ENCODE results near the gene ERBB2.
A peak's percentile ranks its signal among the peaks of the same experiment; 100 is the strongest.
"Not testable (repeated sequence)": the region's sequence is repeated elsewhere in the genome, so short reads cannot be mapped to it uniquely, and the experiment has no call there.

The ERBB2 gene

GRCh38 chr17:39678340-39679116, 21.3 kb upstream of the ERBB2 start:
- no peaks in the 10 kb centered on the region; the same call in 1 of the 2 replicates for H3K4me1 ChIP-seq (ENCODE audit: insufficient read depth, low read length)
- H3K9me3 ChIP-seq (ENCODE audit: control insufficient read depth, insufficient read depth, low read length), result no peaks in the 10 kb centered on the region
- no peak overlapping the region for H3K9ac ChIP-seq (ENCODE audit: low read depth, low read length)
- H3K36me3 ChIP-seq (ENCODE audit: insufficient read depth, low read length), result no peaks in the 10 kb centered on the region

DNA sequence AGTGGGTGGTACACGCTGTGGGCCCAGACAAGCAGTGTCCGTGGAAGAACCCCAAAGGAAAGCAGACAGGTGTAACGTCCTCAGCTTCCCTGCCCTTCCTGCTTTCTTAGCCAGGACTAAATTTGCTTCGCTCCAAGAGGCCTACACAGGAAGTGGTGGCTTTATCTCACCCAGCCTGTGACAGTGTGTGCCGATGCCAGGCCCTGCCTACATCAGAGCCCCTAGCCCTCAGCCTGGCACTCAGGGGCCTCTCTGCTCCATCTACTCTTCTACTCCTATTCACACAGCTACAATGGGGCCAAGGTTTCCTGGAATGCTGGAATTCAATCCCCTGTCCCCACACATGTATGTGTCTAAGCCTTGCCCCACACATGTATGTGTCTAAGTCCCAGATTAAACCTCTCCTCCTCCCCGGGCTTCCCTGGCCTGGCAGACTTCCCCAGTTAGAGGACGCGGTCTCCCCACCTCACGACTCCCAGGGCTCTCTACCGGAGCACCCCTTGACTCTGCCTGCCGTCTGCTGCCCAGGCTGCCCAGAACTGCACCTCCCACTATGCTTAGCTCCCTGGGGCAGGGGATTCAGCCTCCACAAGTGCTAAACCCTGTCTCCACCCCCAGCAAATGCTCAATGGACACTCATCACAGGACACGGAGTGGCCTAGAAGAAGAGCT, 20.2 kb upstream of the ERBB2 start:
- no peaks in the 10 kb centered on the region for H3K9me3 ChIP-seq (ENCODE audit: control insufficient read depth, insufficient read depth, low read length)
- H3K4me1 ChIP-seq (ENCODE audit: insufficient read depth, low read length), result no peaks in the 10 kb centered on the region; the same call in 1 of the 2 replicates
- no peaks in the 10 kb centered on the region for H3K36me3 ChIP-seq (ENCODE audit: insufficient read depth, low read length)
- no peak overlapping the region for H3K9ac ChIP-seq (ENCODE audit: low read depth, low read length)

GRCh38 chr17:39683295-39683939, 16.4 kb upstream of the ERBB2 start:
- no peaks in the 10 kb centered on the region for H3K36me3 ChIP-seq (ENCODE audit: insufficient read depth, low read length)
- no peaks in the 10 kb centered on the region for H3K9me3 ChIP-seq (ENCODE audit: control insufficient read depth, insufficient read depth, low read length)
- H3K9ac ChIP-seq (ENCODE audit: low read depth, low read length), result no peak overlapping the region
- H3K4me1 ChIP-seq (ENCODE audit: insufficient read depth, low read length), result no peaks in the 10 kb centered on the region

GRCh38 chr17:39684369-39685192, 15.3 kb upstream of the ERBB2 start:
- Histone ChIP-seq H3K4me1 (ENCODE audit: insufficient read depth, low read length) (0 out of 2 replicates have a peak, but pooled peaks cover 4% of the 10 kb centered on the region), H3K9ac (ENCODE audit: low read depth, low read length) (no peak overlapping the region), H3K36me3 (ENCODE audit: insufficient read depth, low read length) (no peaks in the 10 kb centered on the region), H3K9me3 (ENCODE audit: control insufficient read depth, insufficient read depth, low read length) (no peaks in the 10 kb centered on the region)

- H3K36me3 ChIP-seq (ENCODE audit: insufficient read depth, low read length), result no peaks in the 10 kb centered on the region
- peak overlapping the region; percentile 92 for H3K9ac ChIP-seq (ENCODE audit: low read depth, low read length)
- H3K9me3 ChIP-seq (ENCODE audit: control insufficient read depth, insufficient read depth, low read length), result no peaks in the 10 kb centered on the region
- 0 out of 2 replicates have a peak, but pooled peaks cover 4% of the 10 kb centered on the region for H3K4me1 ChIP-seq (ENCODE audit: insufficient read depth, low read length)
These were observed 12.7 kb upstream of the ERBB2 start for GRCh38 chr17:39687101-39687545.

DNA sequence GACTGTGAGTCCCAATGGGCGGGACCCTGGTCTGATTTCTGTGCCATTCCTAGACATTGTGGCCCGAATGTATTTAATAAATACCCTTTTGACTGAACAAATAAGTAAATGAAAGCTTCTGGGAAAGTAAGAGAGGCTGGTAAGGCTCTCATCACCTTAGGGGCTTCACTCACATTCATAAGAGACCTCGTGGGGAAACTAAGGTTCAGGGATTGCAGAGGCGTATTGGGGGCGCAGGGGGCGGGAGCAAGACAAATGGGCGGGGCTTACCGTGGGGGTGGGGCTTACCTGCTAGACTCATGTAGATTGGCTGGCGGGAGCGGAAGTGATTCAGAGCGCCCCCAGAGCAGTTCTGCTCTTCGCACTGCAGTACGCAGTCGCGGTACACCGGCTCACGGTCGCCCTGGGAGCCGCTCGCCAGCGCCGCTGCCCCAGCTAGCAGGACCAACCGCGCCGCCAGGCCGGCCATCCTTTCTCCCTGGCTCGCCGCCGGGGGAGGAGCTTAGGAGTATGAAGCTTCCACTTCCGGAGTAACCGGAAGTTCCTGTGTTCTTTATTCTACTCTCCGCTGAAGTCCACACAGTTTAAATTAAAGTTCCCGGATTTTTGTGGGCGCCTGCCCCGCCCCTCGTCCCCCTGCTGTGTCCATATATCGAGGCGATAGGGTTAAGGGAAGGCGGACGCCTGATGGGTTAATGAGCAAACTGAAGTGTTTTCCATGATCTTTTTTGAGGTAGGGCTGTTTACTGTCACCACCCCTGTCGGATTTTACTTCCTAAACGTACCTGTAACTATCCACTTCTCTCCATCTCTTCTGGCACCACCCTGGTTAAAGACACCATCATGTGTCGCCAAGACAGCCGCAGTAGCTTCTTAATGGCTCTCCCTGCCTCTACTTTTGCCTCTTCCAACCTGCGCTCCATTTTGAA, 12.1 kb upstream of the ERBB2 start, which contains the start of gene PGAP3:
Gene PGAP3, minus strand, starts transcription at position 512 of the 929 bp plus-strand sequence. Its CDS starts 43 bp downstream, at position 469.
- H3K9ac ChIP-seq (ENCODE audit: low read depth, low read length), result peak within 1 kb of the TSS; percentile 92
- H3K36me3 ChIP-seq (ENCODE audit: insufficient read depth, low read length), result no peaks in the 10 kb centered on the region
- 0 out of 2 replicates have a peak, but pooled peaks cover 4% of the 10 kb centered on the region for H3K4me1 ChIP-seq (ENCODE audit: insufficient read depth, low read length)
- H3K9me3 ChIP-seq (ENCODE audit: control insufficient read depth, insufficient read depth, low read length), result no peaks in the 10 kb centered on the region

DNA sequence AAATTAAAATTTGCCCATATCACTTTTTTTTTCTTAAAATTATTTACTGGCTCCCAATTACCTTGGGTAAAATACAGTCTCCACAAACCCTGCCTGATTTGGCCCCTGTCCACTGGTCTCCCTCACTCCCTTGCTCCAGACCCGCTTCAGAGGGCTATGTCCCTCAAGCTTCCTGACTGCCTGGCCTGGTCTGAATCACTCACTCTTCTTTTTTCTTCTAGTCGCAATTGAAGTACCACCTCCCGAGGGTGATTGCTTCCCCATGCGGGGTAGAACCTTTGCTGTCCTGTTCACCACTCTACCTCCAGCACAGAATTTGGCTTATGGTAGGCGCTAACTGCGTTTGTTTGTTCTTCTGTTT, 11.4 kb upstream of the ERBB2 start:
- Histone ChIP-seq H3K36me3 (ENCODE audit: insufficient read depth, low read length) (no peaks in the 10 kb centered on the region), H3K4me1 (ENCODE audit: insufficient read depth, low read length) (0 out of 2 replicates have a peak, but pooled peaks cover 4% of the 10 kb centered on the region), H3K9me3 (ENCODE audit: control insufficient read depth, insufficient read depth, low read length) (no peaks in the 10 kb centered on the region), H3K9ac (ENCODE audit: low read depth, low read length) (peak overlapping the region; percentile 92)

GRCh38 chr17:39688945-39689344, 10.9 kb upstream of the ERBB2 start:
- H3K36me3 ChIP-seq (ENCODE audit: insufficient read depth, low read length), result no peaks in the 10 kb centered on the region
- peak overlapping the region; percentile 92 for H3K9ac ChIP-seq (ENCODE audit: low read depth, low read length)
- 0 out of 2 replicates have a peak, but pooled peaks cover 4% of the 10 kb centered on the region for H3K4me1 ChIP-seq (ENCODE audit: insufficient read depth, low read length)
- no peaks in the 10 kb centered on the region for H3K9me3 ChIP-seq (ENCODE audit: control insufficient read depth, insufficient read depth, low read length)

DNA sequence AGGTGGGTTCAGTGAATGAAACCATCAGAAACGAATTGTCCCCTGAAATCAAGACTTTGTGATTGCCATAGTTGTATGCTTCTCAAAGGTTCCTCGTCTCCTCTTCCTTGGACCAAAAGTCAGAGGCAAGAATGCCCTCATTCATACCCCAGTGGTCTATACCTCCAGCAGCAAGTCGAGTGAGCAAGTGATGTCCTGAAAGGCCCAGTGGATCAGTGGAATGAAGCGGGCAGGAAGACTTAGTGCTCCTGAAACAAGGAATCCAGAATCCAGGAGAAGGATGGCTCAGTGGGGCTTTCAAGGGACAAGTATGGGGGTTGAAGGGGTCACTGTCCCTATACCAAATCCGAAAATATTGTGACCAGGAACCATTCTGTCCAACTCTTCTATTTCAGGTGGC, 5.3 kb upstream of the ERBB2 start:
- H3K36me3 ChIP-seq (ENCODE audit: insufficient read depth, low read length), result no peaks in the 10 kb centered on the region
- H3K4me1 ChIP-seq (ENCODE audit: insufficient read depth, low read length), result peaks cover 24% of the 10 kb centered on the region
- no peaks in the 10 kb centered on the region for H3K9me3 ChIP-seq (ENCODE audit: control insufficient read depth, insufficient read depth, low read length)
- no peak overlapping the region for H3K9ac ChIP-seq (ENCODE audit: low read depth, low read length)

DNA sequence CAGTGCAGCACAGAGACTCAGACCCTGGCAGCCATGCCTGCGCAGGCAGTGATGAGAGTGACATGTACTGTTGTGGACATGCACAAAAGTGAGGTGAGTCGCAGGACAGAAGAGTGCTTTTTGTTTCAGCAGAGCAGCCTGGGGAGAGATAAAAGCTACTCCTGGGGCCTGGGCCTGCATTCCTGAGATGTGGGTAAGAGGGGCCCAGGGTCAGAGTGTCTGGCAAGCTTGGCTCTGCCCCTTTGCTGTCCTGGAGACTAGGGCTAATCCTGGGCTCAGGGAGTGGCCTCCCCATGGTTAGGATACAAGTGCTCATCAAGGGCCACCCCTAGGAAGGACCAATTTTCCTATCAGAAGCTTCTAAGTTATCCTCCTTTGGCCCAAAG, 4.8 kb upstream of the ERBB2 start:
- no peaks in the 10 kb centered on the region for H3K36me3 ChIP-seq (ENCODE audit: insufficient read depth, low read length)
- no peaks in the 10 kb centered on the region for H3K9me3 ChIP-seq (ENCODE audit: control insufficient read depth, insufficient read depth, low read length)
- no peak overlapping the region for H3K9ac ChIP-seq (ENCODE audit: low read depth, low read length)
- peaks cover 24% of the 10 kb centered on the region for H3K4me1 ChIP-seq (ENCODE audit: insufficient read depth, low read length)

DNA sequence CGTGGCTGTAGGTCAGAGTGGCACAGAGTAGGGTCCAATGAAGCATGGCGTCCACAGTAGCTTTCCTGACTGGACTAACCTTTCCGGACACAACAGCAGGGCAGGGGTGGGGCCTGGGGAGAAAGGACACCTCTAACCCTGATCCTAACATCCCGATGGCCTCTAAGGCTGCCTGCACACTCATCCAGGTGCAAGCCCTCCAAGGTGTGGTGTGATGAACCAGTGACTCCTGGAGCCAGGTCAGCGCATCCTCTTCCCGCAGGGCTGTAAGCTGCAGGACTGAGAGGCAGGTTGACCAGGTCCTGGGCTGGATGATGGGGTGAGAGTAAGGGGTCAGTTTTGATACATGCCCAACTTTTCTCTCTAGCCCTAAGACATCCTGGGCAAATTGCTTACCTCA, 3.1 kb upstream of the ERBB2 start:
- Histone ChIP-seq H3K4me1 (ENCODE audit: insufficient read depth, low read length) (peaks cover 26% of the 10 kb centered on the region), H3K36me3 (ENCODE audit: insufficient read depth, low read length) (no peaks in the 10 kb centered on the region), H3K9ac (ENCODE audit: low read depth, low read length) (no peak overlapping the region), H3K9me3 (ENCODE audit: control insufficient read depth, insufficient read depth, low read length) (no peaks in the 10 kb centered on the region)

DNA sequence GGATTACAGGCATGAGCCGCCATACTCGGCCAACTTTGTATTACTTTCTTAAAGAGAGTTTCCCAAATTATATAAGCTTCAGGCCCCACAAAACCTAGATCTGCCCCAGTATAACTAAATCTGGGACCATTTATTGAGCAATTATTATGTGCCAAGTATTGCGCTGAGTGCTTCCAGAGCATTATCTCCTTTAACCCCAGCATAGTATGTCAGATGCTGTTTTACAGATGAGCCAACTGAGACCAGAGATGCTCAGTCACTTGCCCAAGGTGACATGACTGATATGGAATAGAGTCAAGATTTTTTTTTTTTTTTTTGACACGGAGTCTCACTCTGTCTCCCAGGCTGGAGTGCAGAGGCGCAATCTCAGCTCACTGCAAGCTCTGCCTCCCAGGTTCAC, 1.9 kb upstream of the ERBB2 start:
- H3K9ac ChIP-seq (ENCODE audit: low read depth, low read length), result no peak overlapping the region
- peaks cover 34% of the 10 kb centered on the region for H3K4me1 ChIP-seq (ENCODE audit: insufficient read depth, low read length)
- no peaks in the 10 kb centered on the region for H3K9me3 ChIP-seq (ENCODE audit: control insufficient read depth, insufficient read depth, low read length)
- no peaks in the 10 kb centered on the region for H3K36me3 ChIP-seq (ENCODE audit: insufficient read depth, low read length)

DNA sequence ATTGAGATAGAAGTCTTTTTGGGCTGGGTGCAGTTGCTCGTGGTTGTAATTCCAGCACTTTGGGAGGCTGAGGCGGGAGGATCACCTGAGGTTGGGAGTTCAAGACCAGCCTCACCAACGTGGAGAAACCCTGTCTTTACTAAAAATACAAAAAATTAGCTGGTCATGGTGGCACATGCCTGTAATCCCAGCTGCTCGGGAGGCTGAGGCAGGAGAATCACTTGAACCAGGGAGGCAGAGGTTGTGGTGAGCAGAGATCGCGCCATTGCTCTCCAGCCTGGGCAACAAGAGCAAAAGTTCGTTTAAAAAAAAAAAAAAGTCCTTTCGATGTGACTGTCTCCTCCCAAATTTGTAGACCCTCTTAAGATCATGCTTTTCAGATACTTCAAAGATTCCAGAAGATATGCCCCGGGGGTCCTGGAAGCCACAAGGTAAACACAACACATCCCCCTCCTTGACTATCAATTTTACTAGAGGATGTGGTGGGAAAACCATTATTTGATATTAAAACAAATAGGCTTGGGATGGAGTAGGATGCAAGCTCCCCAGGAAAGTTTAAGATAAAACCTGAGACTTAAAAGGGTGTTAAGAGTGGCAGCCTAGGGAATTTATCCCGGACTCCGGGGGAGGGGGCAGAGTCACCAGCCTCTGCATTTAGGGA, 577 bp upstream of the ERBB2 start:
- Histone ChIP-seq H3K4me1 (ENCODE audit: insufficient read depth, low read length) (peaks cover 41% of the 10 kb centered on the region), H3K9ac (ENCODE audit: low read depth, low read length) (peak overlapping the region; percentile 91)
- not testable (repeated sequence) for H3K36me3 ChIP-seq (ENCODE audit: insufficient read depth, low read length)

More for the DNA sequence above, 577 bp upstream of the ERBB2 start:
- not testable (repeated sequence) for H3K9me3 ChIP-seq (ENCODE audit: control insufficient read depth, insufficient read depth, low read length)

Measured in ES-I3 (cell line).